Astrocyte (in vitro differentiated cells and primary cell): ENCODE measurements around the gene VAT1L. TPM values are rescaled to one million over a fixed set of nuclear protein-coding genes. Genes with fewer than 3 reads are reported as not detected.
A peak's percentile ranks its signal among the peaks of the same experiment; 100 is the strongest.

Experiments used
- DNase-seq: peaks from one replicate; pipeline ENCODE4 v3.0.0-alpha.2; 2010; ENCODE audit warnings: low read depth
- FAIRE-seq: peaks from 2 replicates; lab custom pipeline; 2011; peaks lifted over from hg19 to GRCh38; lab: Jason Lieb, UNC
- H2AFZ ChIP-seq: 2 replicates; pipeline ENCODE4 v1.6.0; 2012; ENCODE audit warnings: low read depth, low read length, inconsistent platforms
- H3K27ac ChIP-seq: 2 replicates; pipeline ENCODE4 v1.5.1; 2011; ENCODE audit warnings: low read depth, low read length, inconsistent platforms
- H3K27me3 ChIP-seq: 2 replicates; pipeline ENCODE4 v1.6.0; 2011; ENCODE audit warnings: low read length, inconsistent platforms; ENCODE audit not compliant: insufficient read depth
- H3K36me3 ChIP-seq: 2 replicates; pipeline ENCODE4 v1.5.1; 2011; ENCODE audit warnings: low read length, inconsistent platforms; ENCODE audit not compliant: insufficient read depth
- H3K4me1 ChIP-seq: 2 replicates; pipeline ENCODE4 v1.5.1; 2011; ENCODE audit warnings: low read length, inconsistent platforms; ENCODE audit not compliant: insufficient read depth
- H3K4me2 ChIP-seq: 2 replicates; pipeline ENCODE4 v1.6.0; 2012; ENCODE audit warnings: low read length, inconsistent platforms
- H3K4me3 ChIP-seq: 2 replicates; pipeline ENCODE4 v1.5.1; 2011; ENCODE audit warnings: low read depth, mild to moderate bottlenecking, low read length, inconsistent platforms; ENCODE audit not compliant: insufficient read depth
- H3K79me2 ChIP-seq: 2 replicates; pipeline ENCODE4 v1.6.0; 2012; ENCODE audit warnings: mild to moderate bottlenecking, low read length, inconsistent platforms; ENCODE audit not compliant: insufficient read depth
- H3K9ac ChIP-seq: 2 replicates; pipeline ENCODE4 v1.6.0; 2012; ENCODE audit warnings: mild to moderate bottlenecking, low read length, inconsistent platforms
- H3K9me3 ChIP-seq: 2 replicates; pipeline ENCODE4 v1.5.1; 2012; ENCODE audit warnings: low read depth, mild to moderate bottlenecking, low read length, inconsistent platforms; ENCODE audit not compliant: insufficient read depth
- H4K20me1 ChIP-seq: 2 replicates; pipeline ENCODE4 v1.6.0; 2012; ENCODE audit warnings: low read length, inconsistent platforms; ENCODE audit not compliant: insufficient read depth
- H3K27ac Mint-ChIP-seq: one replicate; pipeline ENCODE4 v1.8.0; 2021; ENCODE audit warnings: mild to moderate bottlenecking, mixed read lengths; ENCODE audit not compliant: unreplicated experiment
- H3K27me3 Mint-ChIP-seq: one replicate; pipeline ENCODE4 v1.8.0; 2021; ENCODE audit warnings: low read depth, mixed read lengths; ENCODE audit not compliant: unreplicated experiment
- H3K36me3 Mint-ChIP-seq: one replicate; pipeline ENCODE4 v1.8.0; 2021; ENCODE audit warnings: low read depth, mixed read lengths; ENCODE audit not compliant: unreplicated experiment
- H3K4me1 Mint-ChIP-seq: one replicate; pipeline ENCODE4 v1.8.0; 2021; ENCODE audit warnings: low read depth, mixed read lengths; ENCODE audit not compliant: unreplicated experiment
- H3K4me3 Mint-ChIP-seq: one replicate; pipeline ENCODE4 v1.8.0; 2021; ENCODE audit warnings: mild to moderate bottlenecking, moderate library complexity, mixed read lengths; ENCODE audit not compliant: unreplicated experiment
- H3K9me3 Mint-ChIP-seq: one replicate; pipeline ENCODE4 v1.8.0; 2021; ENCODE audit warnings: mild to moderate bottlenecking, mixed read lengths; ENCODE audit not compliant: unreplicated experiment
- EZH2 ChIP-seq: IDR thresholded peaks from 2 replicates; pipeline ENCODE4 v1.6.1; 2012; ENCODE audit warnings: mild to moderate bottlenecking, low read length, inconsistent platforms; ENCODE audit not compliant: insufficient read depth
- total RNA-seq: library from RNA; stranded (reverse); gene quantifications from 2 replicates; pipeline ENCODE4 v1.2.1, GENCODE V29; 2021
- TF ChIP-seq, protein P1 (sequence below): IDR thresholded peaks from 2 replicates; pipeline ENCODE4 v1.5.1; 2011; ENCODE audit warnings: low read depth, mild to moderate bottlenecking, inconsistent platforms, low read length, moderate library complexity; ENCODE audit not compliant: insufficient read depth

Gene VAT1L
- total RNA-seq, 1 donor from 2014 or later = 3.3 TPM

DNA sequence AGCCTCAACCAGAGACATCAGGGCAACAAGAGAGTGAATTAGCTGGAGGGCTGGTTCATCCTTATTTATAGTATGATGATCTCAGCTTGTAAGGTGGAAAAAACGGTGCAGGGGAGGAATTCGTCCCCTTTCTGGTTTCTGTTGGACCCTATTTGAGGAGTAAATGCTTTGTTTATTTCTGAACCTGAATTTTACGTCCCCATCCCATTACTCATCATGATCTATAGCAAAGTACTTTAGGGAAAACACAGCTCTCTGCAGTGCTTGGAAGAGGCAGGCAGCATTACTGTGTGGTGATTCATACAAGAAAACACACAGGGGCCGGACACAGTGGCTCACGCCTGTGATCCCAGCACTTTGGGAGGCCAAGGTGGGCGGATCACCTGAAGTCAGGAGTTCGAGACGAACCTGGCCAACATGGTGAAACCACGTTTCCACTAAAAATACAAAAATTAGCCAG lies 8.0 kb upstream of the VAT1L start:
- Histone ChIP-seq H3K4me1 (peaks cover 9% of the 10 kb centered on the region), H3K9me3 (no peaks in the 10 kb centered on the region), H3K4me2 (peak overlapping the region; percentile 65), H4K20me1 (no peaks in the 10 kb centered on the region), H2AFZ (no peak overlapping the region), H3K27me3 (no peaks in the 10 kb centered on the region), H3K9ac (peak overlapping the region; percentile 55), H3K36me3 (no peaks in the 10 kb centered on the region), H3K4me3 (no peak overlapping the region), H3K79me2 (no peaks in the 10 kb centered on the region), H3K27ac (peak overlapping the region; percentile 82)
- H3K4me3 Mint-ChIP-seq = no peak overlapping the region
- peaks cover 15% of the 10 kb centered on the region for H3K4me1 Mint-ChIP-seq
- peaks cover 2% of the 10 kb centered on the region for H3K27me3 Mint-ChIP-seq
- DNase-seq (peak; percentile 99), FAIRE-seq (peak; percentile 92)
- TF ChIP-seq EZH2 = no peak
- TF ChIP-seq, protein P1, sequence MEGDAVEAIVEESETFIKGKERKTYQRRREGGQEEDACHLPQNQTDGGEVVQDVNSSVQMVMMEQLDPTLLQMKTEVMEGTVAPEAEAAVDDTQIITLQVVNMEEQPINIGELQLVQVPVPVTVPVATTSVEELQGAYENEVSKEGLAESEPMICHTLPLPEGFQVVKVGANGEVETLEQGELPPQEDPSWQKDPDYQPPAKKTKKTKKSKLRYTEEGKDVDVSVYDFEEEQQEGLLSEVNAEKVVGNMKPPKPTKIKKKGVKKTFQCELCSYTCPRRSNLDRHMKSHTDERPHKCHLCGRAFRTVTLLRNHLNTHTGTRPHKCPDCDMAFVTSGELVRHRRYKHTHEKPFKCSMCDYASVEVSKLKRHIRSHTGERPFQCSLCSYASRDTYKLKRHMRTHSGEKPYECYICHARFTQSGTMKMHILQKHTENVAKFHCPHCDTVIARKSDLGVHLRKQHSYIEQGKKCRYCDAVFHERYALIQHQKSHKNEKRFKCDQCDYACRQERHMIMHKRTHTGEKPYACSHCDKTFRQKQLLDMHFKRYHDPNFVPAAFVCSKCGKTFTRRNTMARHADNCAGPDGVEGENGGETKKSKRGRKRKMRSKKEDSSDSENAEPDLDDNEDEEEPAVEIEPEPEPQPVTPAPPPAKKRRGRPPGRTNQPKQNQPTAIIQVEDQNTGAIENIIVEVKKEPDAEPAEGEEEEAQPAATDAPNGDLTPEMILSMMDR = no peak
- peak overlapping the region; percentile 54 for H3K27ac Mint-ChIP-seq
- H3K36me3 Mint-ChIP-seq = no peaks in the 10 kb centered on the region
- peaks cover 4% of the 10 kb centered on the region for H3K9me3 Mint-ChIP-seq

DNA sequence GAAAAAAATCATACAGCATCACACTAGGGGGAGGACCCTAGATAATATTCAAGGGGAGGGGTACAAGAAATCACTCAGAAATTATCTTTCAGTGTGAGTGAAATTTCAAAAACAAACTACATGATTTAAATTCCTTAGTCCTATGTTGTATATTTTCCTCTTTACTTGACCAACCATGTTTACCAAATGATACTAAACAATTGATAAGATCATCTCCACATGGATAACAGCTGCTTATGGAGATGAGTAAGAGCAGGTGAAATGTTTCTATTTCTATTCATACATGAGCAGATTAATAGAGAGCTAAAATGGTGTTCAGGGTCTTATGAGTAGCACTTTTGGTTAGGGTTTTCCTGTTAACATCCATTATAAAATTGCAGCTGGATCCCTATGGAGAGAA lies 7.3 kb upstream of the VAT1L start:
- no peak overlapping the region for H3K27ac ChIP-seq
- no peaks in the 10 kb centered on the region for H3K36me3 Mint-ChIP-seq
- H3K4me2 ChIP-seq = peak overlapping the region; percentile 65
- DNase-seq = no peak
- peaks cover 6% of the 10 kb centered on the region for H3K27me3 Mint-ChIP-seq
- TF ChIP-seq EZH2 = no peak
- TF ChIP-seq, protein P1 = no peak
- H3K9ac ChIP-seq = no peak overlapping the region
- no peak overlapping the region for H3K4me3 Mint-ChIP-seq
- H3K9me3 ChIP-seq = no peaks in the 10 kb centered on the region
- H3K36me3 ChIP-seq = no peaks in the 10 kb centered on the region
- H4K20me1 ChIP-seq = no peaks in the 10 kb centered on the region
- H3K27ac Mint-ChIP-seq = no peak overlapping the region
- H3K4me1 Mint-ChIP-seq = peaks cover 13% of the 10 kb centered on the region
- H3K79me2 ChIP-seq = no peaks in the 10 kb centered on the region
- H3K9me3 Mint-ChIP-seq = peaks cover 4% of the 10 kb centered on the region
- H2AFZ ChIP-seq = no peak overlapping the region
- no peak for FAIRE-seq
- H3K27me3 ChIP-seq = no peaks in the 10 kb centered on the region
- no peak overlapping the region for H3K4me3 ChIP-seq
- peaks cover 5% of the 10 kb centered on the region for H3K4me1 ChIP-seq

DNA sequence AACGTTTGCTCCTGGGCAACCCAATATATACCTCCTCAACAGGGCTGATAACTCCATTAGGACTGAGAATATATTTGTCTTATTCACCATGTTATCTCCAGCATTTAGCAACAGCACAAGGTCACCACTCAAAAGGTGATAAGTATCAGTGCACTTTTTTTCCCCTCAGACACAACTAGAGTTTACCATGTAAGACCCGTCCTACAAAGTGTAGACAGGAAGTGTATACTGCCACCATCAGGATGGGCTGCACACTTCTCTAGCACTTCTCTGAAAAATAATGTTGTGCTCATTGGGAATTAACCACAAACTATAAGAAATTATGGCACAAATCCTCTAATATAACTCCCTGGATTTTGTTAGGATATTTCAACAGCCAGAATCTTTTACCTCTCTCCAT lies 5.7 kb upstream of the VAT1L start:
- Histone ChIP-seq H3K27me3 (no peaks in the 10 kb centered on the region), H3K4me1 (peaks cover 5% of the 10 kb centered on the region), H3K4me2 (no peak overlapping the region), H2AFZ (no peak overlapping the region), H3K79me2 (no peaks in the 10 kb centered on the region), H4K20me1 (no peaks in the 10 kb centered on the region), H3K36me3 (no peaks in the 10 kb centered on the region), H3K4me3 (no peak overlapping the region), H3K9me3 (no peaks in the 10 kb centered on the region), H3K27ac (no peak overlapping the region), H3K9ac (no peak overlapping the region)
- Mint-ChIP-seq H3K4me3 (no peak overlapping the region), H3K27ac (no peak overlapping the region), H3K36me3 (no peaks in the 10 kb centered on the region), H3K27me3 (peaks cover 22% of the 10 kb centered on the region), H3K4me1 (peaks cover 11% of the 10 kb centered on the region), H3K9me3 (peaks cover 4% of the 10 kb centered on the region)
- FAIRE-seq (no peak), DNase-seq (no peak)
- TF ChIP-seq EZH2 = no peak
- TF ChIP-seq, protein P1 = peak; percentile 45
